Osteocyte (in vitro differentiated cells): ENCODE data around the gene GPC2. TPM values are rescaled to one million over a fixed set of nuclear protein-coding genes. Genes with fewer than 3 reads are reported as not detected.
"Not testable (repeated sequence)": the region's sequence is repeated elsewhere in the genome, so short reads cannot be mapped to it uniquely, and the experiment has no call there.

ENCODE experiments used
- DNase-seq: peaks from one replicate; pipeline ENCODE4 v3.0.0; 2021; ENCODE audit warnings: mixed read lengths; ENCODE audit not compliant: unreplicated experiment; ENCODE audit errors: extremely low spot score
- H3K27ac Mint-ChIP-seq: one replicate; pipeline ENCODE4 v1.8.0; 2021; ENCODE audit warnings: mild to moderate bottlenecking, mixed read lengths; ENCODE audit not compliant: unreplicated experiment
- H3K27me3 Mint-ChIP-seq: one replicate; pipeline ENCODE4 v1.8.0; 2021; ENCODE audit warnings: mixed read lengths; ENCODE audit not compliant: unreplicated experiment
- H3K36me3 Mint-ChIP-seq: one replicate; pipeline ENCODE4 v1.8.0; 2021; ENCODE audit warnings: mixed read lengths; ENCODE audit not compliant: unreplicated experiment
- H3K4me1 Mint-ChIP-seq: one replicate; pipeline ENCODE4 v1.8.0; 2021; ENCODE audit warnings: mixed read lengths; ENCODE audit not compliant: unreplicated experiment
- H3K4me3 Mint-ChIP-seq: one replicate; pipeline ENCODE4 v1.8.0; 2021; ENCODE audit warnings: mild to moderate bottlenecking, moderate library complexity, mixed read lengths; ENCODE audit not compliant: unreplicated experiment
- H3K9me3 Mint-ChIP-seq: one replicate; pipeline ENCODE4 v1.8.0; 2021; ENCODE audit warnings: mixed read lengths; ENCODE audit not compliant: unreplicated experiment
- total RNA-seq: library from RNA; stranded (reverse); gene quantifications from 2 replicates; pipeline ENCODE4 v1.2.1, GENCODE V29; 2021
- TF ChIP-seq, protein P1 (sequence below): fragments of 200-600 bp; sonication (generic); IDR thresholded peaks from 2 replicates; pipeline ENCODE4 v1.5.0; 2021; ENCODE audit warnings: antibody characterized with exemption, mild to moderate bottlenecking, moderate library complexity

GPC2 gene
- total RNA-seq, 1 donor from 2014 or later = 12.6 TPM

DNA sequence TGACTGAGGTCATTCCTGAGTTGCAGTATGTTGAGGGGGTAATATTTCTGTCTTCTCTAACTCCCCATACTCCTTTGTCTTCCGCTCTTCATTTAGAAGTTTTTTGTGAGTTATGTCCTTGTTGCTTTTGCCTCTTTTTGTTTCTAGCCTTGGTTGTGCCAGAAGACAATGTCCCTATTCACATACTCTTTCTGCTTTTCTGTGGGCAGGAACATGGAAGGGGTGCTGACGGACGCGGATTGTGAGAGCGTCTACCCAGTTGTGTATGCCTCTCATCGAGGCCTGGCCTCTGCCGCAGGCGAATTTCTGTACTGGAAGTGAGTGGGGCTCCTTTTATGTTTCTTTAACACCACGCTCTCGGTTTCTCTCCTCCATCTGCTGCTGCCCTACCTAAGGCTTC, 21.1 kb upstream of the GPC2 start:
- no peak for DNase-seq
- Mint-ChIP-seq H3K27me3 (peaks cover 56% of the 10 kb centered on the region), H3K9me3 (no peaks in the 10 kb centered on the region), H3K36me3 (no peaks in the 10 kb centered on the region), H3K27ac (no peak overlapping the region), H3K4me3 (no peak overlapping the region), H3K4me1 (no peaks in the 10 kb centered on the region)
- TF ChIP-seq, protein P1, sequence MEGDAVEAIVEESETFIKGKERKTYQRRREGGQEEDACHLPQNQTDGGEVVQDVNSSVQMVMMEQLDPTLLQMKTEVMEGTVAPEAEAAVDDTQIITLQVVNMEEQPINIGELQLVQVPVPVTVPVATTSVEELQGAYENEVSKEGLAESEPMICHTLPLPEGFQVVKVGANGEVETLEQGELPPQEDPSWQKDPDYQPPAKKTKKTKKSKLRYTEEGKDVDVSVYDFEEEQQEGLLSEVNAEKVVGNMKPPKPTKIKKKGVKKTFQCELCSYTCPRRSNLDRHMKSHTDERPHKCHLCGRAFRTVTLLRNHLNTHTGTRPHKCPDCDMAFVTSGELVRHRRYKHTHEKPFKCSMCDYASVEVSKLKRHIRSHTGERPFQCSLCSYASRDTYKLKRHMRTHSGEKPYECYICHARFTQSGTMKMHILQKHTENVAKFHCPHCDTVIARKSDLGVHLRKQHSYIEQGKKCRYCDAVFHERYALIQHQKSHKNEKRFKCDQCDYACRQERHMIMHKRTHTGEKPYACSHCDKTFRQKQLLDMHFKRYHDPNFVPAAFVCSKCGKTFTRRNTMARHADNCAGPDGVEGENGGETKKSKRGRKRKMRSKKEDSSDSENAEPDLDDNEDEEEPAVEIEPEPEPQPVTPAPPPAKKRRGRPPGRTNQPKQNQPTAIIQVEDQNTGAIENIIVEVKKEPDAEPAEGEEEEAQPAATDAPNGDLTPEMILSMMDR = no peak

DNA sequence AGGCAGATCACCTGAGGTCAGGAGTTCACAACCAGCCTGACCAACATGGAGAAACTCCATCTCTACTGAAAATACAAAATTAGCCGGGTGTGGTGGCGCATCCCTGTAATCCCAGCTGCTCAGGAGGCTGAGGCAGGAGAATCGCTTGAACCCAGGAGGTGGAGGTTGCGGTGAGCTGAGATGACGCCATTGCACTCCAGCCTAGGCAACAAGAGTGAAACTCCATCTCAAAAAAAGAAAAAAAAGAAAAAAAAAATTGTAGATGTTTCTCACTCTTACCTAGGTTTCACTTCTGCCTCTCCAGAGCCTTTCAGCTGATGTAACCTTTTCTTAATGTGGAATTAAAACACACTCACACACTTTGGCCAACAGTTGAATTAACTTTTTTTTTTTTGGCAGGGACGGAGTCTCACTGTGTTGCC, 18.7 kb upstream of the GPC2 start:
- H3K4me1 Mint-ChIP-seq, H3K9me3 Mint-ChIP-seq, H3K27ac Mint-ChIP-seq, DNase-seq, H3K4me3 Mint-ChIP-seq, H3K36me3 Mint-ChIP-seq: not testable (repeated sequence)
- H3K27me3 Mint-ChIP-seq = peaks cover 39% of the 10 kb centered on the region

DNA sequence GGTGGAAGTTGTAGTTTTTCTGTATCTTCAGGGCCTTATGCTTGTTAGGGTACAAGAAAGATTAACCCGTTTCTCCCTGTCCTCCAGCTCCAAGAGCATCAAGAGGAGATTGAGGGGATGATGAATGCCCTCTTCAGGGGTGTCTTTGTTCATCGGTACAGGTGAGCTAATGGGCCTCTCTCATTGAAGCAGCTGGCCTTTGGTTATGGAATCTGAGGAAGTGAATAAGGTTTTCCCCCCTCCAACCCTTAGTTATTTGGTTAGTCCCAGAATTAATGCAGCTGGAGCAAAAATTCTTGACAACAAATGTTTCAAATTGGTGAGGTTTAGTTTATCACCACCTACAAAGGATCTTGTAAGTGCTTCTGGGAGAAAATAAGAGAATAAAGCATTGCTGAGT, 18.0 kb upstream of the GPC2 start:
- Mint-ChIP-seq H3K9me3 (no peaks in the 10 kb centered on the region), H3K27me3 (peaks cover 32% of the 10 kb centered on the region), H3K36me3 (no peaks in the 10 kb centered on the region), H3K27ac (no peak overlapping the region), H3K4me1 (peaks cover 4% of the 10 kb centered on the region), H3K4me3 (no peak overlapping the region)
- TF ChIP-seq, protein P1 = no peak
- DNase-seq = no peak

DNA sequence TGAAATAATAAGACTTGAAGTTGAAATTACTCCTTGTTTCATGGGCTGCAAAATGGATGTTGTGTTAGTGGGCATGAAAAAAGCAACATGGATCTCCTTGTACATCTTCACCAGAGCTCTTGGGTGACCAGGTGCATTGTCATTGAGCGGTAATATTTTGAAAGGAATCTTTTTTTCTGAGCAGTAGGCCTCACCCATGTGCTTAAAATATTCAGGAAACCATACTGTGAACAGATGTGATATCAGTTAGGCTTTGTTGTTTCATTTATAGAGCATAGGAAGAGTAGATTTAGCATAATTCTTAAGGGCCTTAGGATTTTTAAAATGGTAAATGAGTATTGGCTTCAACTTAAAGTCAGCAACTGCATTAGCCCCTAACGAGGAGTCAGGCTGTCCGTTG, 15.8 kb upstream of the GPC2 start:
- no peak for DNase-seq
- Mint-ChIP-seq H3K27ac (no peak overlapping the region), H3K4me1 (peaks cover 5% of the 10 kb centered on the region), H3K27me3 (peaks cover 19% of the 10 kb centered on the region), H3K36me3 (no peaks in the 10 kb centered on the region), H3K4me3 (no peak overlapping the region), H3K9me3 (no peaks in the 10 kb centered on the region)
- TF ChIP-seq, protein P1 = no peak

DNA sequence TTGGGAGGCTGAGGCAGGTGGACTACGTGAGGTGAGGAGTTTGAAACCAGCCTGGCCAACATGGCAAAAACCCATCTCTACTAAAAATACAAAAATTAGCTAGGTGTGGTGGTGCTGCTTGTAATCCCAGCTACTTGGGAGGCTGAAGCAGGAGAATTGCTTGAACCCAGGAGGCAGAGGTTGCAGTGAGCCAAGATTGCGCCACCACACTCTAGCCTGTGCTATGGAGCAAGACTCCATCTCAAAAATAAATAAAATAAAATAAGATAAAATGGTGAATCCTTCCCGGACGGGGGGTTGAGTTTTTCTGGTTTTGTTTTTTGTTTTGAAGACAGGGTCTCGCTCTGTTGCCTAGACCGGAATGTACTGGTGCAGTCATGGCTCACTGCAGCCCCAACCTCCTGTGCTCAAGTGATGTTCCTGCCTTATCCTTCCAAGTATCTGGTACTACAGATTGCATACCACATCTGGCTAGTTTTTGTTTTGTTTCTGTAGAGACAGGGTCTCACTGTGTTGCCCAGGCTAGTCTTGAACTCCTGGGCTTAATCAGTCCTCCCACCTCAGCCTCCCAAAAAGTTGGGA, 15.2 kb upstream of the GPC2 start:
- not testable (repeated sequence) for H3K36me3 Mint-ChIP-seq, H3K4me1 Mint-ChIP-seq, H3K4me3 Mint-ChIP-seq, H3K27ac Mint-ChIP-seq, DNase-seq, H3K9me3 Mint-ChIP-seq
- peaks cover 14% of the 10 kb centered on the region for H3K27me3 Mint-ChIP-seq

DNA sequence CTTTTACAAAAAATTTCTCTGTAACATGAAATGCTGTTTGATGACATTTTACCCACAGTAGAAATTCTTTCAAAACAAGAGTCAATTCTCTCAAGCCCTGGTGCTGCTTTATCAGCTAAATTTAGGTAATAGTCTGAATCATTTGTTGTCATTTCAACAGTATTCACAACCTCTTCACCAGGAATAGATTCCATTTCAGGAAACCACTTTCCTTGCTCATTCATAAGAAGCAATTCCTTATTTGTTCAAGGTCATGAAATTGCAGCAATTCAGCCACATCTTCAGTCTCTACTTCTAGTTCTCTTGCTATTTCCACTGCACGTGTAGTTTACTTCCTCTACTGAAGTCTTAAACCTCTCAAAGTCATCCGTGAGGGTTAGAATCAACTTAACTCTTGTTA, 14.6 kb upstream of the GPC2 start:
- Mint-ChIP-seq H3K36me3 (no peaks in the 10 kb centered on the region), H3K4me3 (no peak overlapping the region), H3K27me3 (peaks cover 11% of the 10 kb centered on the region), H3K4me1 (peaks cover 5% of the 10 kb centered on the region), H3K27ac (no peak overlapping the region), H3K9me3 (no peaks in the 10 kb centered on the region)
- TF ChIP-seq, protein P1 = no peak
- no peak for DNase-seq
